Dermis microvascular lymphatic vessel endothelial cell (primary cell): ENCODE data around the gene SEMA4D. TPM values are rescaled to one million over a fixed set of nuclear protein-coding genes. Genes with fewer than 3 reads are reported as not detected.
A peak's percentile ranks its signal among the peaks of the same experiment; 100 is the strongest.

ENCODE experiments used
- DNase-seq, 2 donors: peaks; one replicate each; pipeline versions ENCODE4 v3.0.0 to v3.0.0-alpha.2; 2010; ENCODE audit warnings: low read depth in 2 of 2
- total RNA-seq: library from RNA; depleted of rRNA; stranded (reverse); fragments of >200 nt; gene quantifications from 2 replicates; pipeline ENCODE4 v1.2.1, GENCODE V29; 2014

SEMA4D gene
- total RNA-seq, 1 donor from 2014 or later: 2.3 TPM

DNA sequence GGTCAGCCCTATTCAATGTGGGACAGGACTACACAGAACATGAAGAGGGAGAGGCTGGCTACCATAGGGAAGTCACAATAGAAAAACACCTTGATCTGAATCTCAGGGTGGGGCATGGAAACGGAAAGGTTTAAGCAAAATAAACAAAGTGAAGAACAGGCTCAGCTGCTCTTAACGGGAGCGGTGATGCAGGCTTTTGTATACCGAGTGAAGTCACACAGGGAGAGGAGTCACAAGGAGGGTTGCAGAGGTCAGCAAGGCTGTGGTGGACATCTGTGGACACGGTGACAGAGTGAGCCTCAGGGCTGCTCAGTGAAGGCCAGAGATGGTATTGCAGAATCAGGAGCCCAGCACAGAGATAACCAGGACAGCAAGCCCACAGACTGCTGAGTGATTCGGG, 30.6 kb upstream of the SEMA4D start:
- DNase-seq: no peak

DNA sequence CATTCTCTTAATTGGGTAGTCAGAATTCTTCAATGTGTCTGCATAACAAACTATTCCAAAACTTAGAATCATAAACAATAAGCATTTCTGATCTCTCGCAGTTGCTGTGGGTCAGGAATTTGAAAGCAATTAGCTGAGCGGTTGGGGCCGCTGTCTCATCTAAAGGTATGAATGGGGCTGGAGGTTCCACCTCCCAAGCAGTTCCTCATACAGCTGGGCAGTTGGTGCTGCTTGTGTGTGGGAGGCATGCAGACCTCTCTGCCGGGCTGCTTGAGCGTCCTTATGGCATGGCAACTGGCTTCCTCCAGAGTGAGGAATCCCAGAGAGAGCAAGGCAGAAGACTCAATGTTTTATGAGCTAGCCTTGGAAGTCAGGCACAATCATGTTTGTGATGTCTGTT, 30.2 kb upstream of the SEMA4D start:
- no peak for DNase-seq

DNA sequence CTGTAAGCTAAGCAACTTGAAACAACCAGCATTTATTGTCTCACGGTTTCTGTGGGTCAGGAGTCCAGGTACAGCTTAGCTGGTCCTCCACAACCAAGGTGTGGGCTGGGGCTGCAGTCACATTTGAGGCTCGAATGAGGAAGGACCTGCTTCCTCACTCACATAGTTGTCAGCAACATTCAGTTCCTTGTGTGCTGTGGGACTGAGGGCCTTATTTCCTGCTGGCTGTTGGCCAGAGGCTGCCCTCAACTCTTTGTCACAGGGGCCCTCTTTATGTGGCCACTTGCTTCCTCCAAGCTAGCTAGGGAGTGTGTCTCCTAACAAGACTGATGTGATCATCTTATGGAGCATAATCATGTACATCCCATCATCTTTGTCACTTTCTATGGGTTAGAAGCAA, 29.2 kb upstream of the SEMA4D start:
- no peak for DNase-seq

- DNase-seq: no peak
Observed at GRCh38 chr9:89526667-89527066, 28.8 kb upstream of the SEMA4D start.

DNA sequence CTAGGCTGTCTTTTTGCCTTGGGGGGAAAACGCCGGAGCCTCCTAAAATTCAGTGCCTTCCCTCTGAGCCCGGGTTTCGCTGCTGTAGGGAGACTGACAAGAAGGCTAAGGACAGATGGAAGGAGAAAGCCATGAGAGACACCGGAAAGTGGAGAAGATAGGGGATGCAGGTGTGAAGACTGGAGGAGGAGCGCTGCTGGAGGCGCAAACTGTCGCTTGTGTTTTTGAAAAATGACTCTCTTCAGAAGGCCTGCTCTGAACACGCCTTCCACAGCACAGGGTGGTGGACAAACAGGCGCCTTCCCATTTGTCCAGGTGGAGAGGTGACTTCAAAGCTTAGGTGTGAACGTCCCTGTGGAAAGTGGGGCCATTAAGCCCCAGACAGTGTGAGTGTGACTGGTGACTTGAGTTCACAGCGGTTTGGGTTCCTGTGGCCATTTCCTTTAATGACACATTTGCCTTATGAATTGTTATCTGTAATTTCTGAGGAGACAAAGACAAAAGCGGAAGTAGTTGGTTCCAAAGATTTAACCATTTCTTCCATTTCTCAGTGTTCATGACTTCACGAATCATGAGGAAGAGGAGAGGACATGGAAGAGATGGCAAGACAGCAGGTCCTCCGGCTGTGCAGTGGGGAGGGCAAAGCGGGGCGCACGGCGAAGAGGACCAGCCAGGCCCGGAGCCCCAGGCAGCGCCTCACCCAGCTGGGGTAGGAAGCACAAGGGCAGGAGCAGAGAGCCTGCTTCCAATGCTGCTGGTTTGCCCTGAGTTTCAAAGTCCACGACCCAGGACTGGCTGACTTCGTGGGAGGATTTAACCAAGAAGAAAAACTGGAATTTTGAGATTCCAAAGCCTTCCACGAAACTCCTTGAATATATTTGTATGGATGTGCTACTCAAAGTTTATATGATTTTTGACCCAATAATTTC, 27.8 kb upstream of the SEMA4D start:
- no peak for DNase-seq

DNA sequence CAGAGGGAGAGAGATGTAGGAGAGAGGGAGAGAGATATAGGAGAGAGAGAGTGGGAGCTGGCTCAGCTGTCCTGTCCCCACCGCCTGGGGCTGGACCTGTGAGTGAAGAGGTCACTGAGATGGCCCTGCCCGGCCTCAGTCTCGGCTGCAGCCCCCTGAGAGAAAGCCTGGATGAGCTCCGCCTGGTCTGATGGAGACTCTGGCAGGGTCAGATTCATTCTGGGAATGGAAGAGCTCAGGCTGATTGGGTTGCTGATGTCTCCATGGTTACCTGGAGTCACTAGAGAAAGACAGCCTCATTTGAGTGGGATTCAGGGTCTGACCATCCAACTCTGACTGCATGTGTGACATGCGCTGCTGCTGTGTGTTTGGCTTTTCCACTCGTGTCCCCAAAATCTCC, 27.1 kb upstream of the SEMA4D start:
- DNase-seq: no peak

DNA sequence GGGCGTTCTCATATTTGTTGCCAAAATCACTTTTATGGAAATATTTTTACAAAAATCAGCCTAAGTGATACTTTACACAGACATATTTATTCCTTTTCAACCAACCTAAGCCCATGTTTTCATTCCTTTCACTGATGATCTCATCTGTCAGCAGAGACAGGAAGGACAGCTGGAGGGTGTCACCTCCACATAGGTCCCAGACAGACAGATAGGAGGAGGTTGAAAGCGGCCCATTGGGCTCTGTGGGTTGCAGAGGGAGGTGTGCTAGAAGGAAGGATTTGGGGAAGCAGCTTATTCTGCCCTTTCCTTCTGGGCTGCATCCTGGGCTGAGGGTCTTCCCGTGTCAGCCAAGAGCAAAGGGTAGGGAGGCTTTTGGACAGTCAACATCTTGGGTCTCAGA, 26.0 kb upstream of the SEMA4D start:
- peak in 1 of 2 donors; percentile 26 for DNase-seq

GRCh38 chr9:89522959-89523285, 25.0 kb upstream of the SEMA4D start:
- DNase-seq: no peak

DNA sequence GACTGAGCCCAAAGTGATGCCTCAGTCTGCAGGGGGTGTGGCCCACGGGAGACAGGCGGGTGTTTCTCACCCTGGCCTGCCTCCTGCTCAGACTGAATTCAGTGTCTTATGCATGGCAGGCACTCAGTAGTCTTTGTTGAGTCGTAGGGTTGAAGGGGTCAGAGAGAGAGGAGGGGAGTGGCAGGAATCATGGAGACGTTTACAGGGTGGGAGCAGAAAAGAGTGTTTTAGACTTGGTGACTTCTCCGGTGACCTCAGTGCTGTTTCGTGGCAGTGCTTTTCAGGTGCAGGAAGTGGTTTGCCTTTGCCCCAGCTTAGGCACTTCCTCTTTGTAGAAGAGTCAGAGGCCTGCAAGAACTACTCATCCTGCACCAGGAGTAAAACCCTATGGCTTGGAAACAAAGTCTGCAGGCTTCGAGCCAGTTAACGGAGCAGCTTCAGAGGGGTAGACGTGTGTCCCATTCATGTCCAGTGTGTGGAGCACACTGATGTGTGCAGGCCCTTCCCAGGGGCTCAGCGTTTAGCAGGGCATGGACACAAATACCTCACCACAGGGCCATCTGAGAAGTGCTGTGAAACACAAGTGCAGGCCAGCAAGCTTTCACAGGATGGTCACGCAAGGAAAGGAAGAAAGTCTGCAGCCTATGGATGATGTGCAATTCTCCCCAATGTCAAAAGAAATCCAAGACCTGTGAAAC, 24.5 kb upstream of the SEMA4D start:
- DNase-seq: peak in 1 of 2 donors; percentile 45

GRCh38 chr9:89519366-89519805, 21.5 kb upstream of the SEMA4D start:
- DNase-seq: peak; percentile 71 to 74

GRCh38 chr9:89518466-89519365, 20.8 kb upstream of the SEMA4D start:
- no peak for DNase-seq

DNA sequence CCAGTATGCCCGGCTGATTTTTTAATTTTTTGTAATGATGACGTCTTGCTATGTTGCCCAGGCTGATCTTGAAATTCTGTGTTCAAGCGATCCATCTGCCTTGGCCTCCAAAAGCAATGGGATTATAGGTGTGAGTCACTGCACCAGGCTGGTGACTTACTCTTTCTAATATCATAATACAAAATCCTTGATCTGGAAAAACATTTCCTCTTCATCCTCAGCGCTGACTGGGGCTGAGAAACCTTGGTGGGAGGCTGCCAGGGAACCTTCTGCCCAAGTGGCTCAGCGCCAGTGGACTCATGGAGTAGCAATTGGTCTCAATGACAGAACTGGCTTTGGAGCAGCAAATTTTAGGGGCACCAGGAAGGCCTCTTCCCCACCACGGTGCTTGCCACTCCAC, 17.5 kb upstream of the SEMA4D start:
- DNase-seq: no peak

- no peak for DNase-seq
Observed at GRCh38 chr9:89514956-89515355, 17.0 kb upstream of the SEMA4D start.

GRCh38 chr9:89514337-89514736, 16.4 kb upstream of the SEMA4D start:
- no peak for DNase-seq

GRCh38 chr9:89513837-89514236, 15.9 kb upstream of the SEMA4D start:
- no peak for DNase-seq

GRCh38 chr9:89512382-89512781, 14.5 kb upstream of the SEMA4D start:
- DNase-seq: no peak

DNA sequence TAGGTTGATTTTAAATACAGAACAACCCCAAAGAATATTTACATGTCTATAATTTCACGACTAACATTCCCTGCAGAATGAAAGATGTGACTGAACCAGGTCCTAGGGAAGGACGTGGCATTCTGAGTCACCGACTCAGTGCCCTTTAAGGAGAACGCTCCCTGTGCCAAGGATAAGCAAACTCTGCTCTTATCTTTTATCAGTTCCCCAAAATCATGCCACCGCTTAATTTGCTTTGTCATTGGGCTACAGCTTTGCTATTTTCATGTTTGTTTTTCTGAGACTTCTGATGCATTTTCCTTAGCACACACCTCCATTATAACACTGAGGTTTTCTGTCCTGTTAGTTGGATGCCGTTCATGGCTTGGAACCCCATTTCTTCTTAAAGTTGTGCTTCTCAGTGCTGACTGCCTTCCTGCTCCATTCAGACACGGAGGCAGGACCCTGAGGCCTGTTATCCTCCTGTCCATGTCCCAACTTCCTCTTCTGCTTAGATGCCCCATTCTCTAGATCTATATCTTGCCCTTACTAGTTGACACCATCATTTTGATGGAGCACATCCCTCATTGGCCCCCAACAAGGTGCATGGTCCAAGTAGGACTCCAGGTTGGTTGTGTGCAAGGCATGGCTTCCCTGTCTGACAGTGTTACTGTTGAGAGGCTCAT, 11.2 kb upstream of the SEMA4D start:
- no peak for DNase-seq

- DNase-seq: peak in 1 of 2 donors; percentile 26
Observed at GRCh38 chr9:89505911-89506310, 8.0 kb upstream of the SEMA4D start.

GRCh38 chr9:89505048-89505447, 7.1 kb upstream of the SEMA4D start:
- no peak for DNase-seq

GRCh38 chr9:89502671-89503070, 4.8 kb upstream of the SEMA4D start:
- no peak for DNase-seq

DNA sequence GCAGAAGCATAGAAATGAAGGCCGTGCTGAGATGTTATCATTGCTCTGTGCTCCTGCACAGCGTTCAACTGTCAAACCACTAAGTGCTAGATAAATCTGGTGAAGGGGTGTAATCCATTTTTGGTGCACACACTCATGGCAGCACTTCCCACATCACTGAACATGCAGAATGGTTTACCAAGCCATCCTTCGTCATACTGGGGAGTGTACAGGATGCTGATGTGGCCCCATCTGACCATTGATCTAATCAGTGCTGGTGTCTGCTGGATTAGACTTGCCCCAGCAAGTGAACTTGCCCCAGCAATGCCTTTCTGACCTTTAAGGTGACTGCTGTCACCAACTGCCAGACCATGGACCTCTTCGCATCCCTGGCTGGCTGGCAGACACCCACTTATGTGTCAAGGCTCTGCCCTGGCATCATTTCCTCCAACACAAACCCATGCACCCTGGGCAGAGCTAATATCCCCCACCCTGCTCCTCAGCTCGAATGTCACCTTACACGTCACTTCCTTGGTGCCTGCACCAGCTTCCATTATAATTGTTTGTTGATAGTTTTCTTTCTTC, 4.2 kb upstream of the SEMA4D start:
- DNase-seq: no peak
